Measurements from ENCODE around the gene GRIK5. TPM values are rescaled to one million over a fixed set of nuclear protein-coding genes. Genes with fewer than 3 reads are reported as not detected.

GRIK5 gene
- total RNA-seq, 1 experiment from 2014 or later: 43.1 TPM

- no peak overlapping the region for H3K27ac Mint-ChIP-seq
- H3K56ac ChIP-seq (ENCODE audit: insufficient read length, low read depth, low read length): no peak overlapping the region
- H4K5ac ChIP-seq (ENCODE audit: insufficient read length, low read depth, low read length): no peak overlapping the region
- no peaks in the 10 kb centered on the region for H3K4me1 ChIP-seq (ENCODE audit: insufficient read depth, low read length)
- no peak for TF ChIP-seq CTCF (conservative IDR thresholded peaks at IDR 0.05)
- H2BK5ac ChIP-seq (ENCODE audit: insufficient read length, low read length): no peak overlapping the region
- H2BK120ac ChIP-seq (ENCODE audit: low read depth, low read length, poor library complexity, severe bottlenecking): no peak overlapping the region
- H3K79me1 ChIP-seq (ENCODE audit: insufficient read depth, low read depth, low read length, poor library complexity, severe bottlenecking): no peaks in the 10 kb centered on the region
- H3K14ac ChIP-seq (ENCODE audit: insufficient read depth, low read length): no peak overlapping the region
- H3K27ac ChIP-seq (ENCODE audit: insufficient read length, low read depth, low read length): no peak overlapping the region
- no peak overlapping the region for H4K8ac ChIP-seq (replicated peaks; ENCODE audit: insufficient read length, low read depth, low read length)
- H3K4me3 Mint-ChIP-seq: no peak overlapping the region
- H3K9ac ChIP-seq (ENCODE audit: extremely low read depth, insufficient read length, low read length): no peak overlapping the region
- H4K91ac ChIP-seq (ENCODE audit: insufficient read length, low read depth, low read length): no peak overlapping the region
- no peak overlapping the region for H3K4me2 ChIP-seq (ENCODE audit: insufficient read depth, insufficient read length, low read length)
- H3K4me1 Mint-ChIP-seq: peaks cover 19 to 25% of the 10 kb centered on the region in 2 experiments
- no peak for DNase-seq
- H3K18ac ChIP-seq (ENCODE audit: insufficient read length, low read depth, low read length): no peak overlapping the region
- no peak overlapping the region for H2AK5ac ChIP-seq (ENCODE audit: insufficient read length, low read length)
- no peak overlapping the region for H2BK12ac ChIP-seq (ENCODE audit: insufficient read length, low read depth, low read length)
- peaks cover 3% of the 10 kb centered on the region for H4K20me1 ChIP-seq (ENCODE audit: control insufficient read depth, insufficient read depth, insufficient read length)
- H3K23me2 ChIP-seq (ENCODE audit: insufficient read length, low read depth, low read length, poor library complexity, severe bottlenecking): peaks cover 4% of the 10 kb centered on the region
- H3K79me2 ChIP-seq (ENCODE audit: insufficient read depth, low read length): no peaks in the 10 kb centered on the region
- no peaks in the 10 kb centered on the region for H3K27me3 Mint-ChIP-seq (ENCODE audit: low read depth)
- H3K23ac ChIP-seq (ENCODE audit: insufficient read length, low read depth, low read length): no peak overlapping the region
- no peak overlapping the region for H3K4ac ChIP-seq (ENCODE audit: low read depth, low read length)
- H3K9me3 ChIP-seq (ENCODE audit: control insufficient read depth, low read depth, low read length): no peaks in the 10 kb centered on the region
- H2AFZ ChIP-seq (ENCODE audit: low read length): no peak overlapping the region
- H3K9me3 Mint-ChIP-seq: no peaks in the 10 kb centered on the region
- H3K27me3 ChIP-seq (ENCODE audit: insufficient read depth, low read length): no peaks in the 10 kb centered on the region
- H2BK20ac ChIP-seq (ENCODE audit: low read depth, low read length, poor library complexity, severe bottlenecking): no peak overlapping the region
- H3K36me3 Mint-ChIP-seq (ENCODE audit: insufficient read depth in 1 of 3, low read depth in 3 of 3): peaks cover 4 to 21% (median 5%) of the 10 kb centered on the region in 3 experiments; a peak in 5 of 7 replicates
- WGBS (ENCODE audit: extremely low coverage, insufficient read length, low lambda C conversion rate): no CpG with 5 or more reads among the region's 7 CpGs
- no peak overlapping the region for H3T11ph ChIP-seq (ENCODE audit: low read length)
- H2BK15ac ChIP-seq (ENCODE audit: low read depth, low read length): no peak overlapping the region
These were observed 114.5 kb downstream of the GRIK5 start for GRCh38 chr19:41955521-41955920.

Measured in H9 (cell line).